ENCODE measurements around the gene S1PR2. TPM values are rescaled to one million over a fixed set of nuclear protein-coding genes. Genes with fewer than 3 reads are reported as not detected.
"Not testable (repeated sequence)": the region's sequence is repeated elsewhere in the genome, so short reads cannot be mapped to it uniquely, and the experiment has no call there.

S1PR2 gene
- total RNA-seq, 4 donors from 2014 or later, result 15.1 to 16.8 (median 15.9) TPM

DNA sequence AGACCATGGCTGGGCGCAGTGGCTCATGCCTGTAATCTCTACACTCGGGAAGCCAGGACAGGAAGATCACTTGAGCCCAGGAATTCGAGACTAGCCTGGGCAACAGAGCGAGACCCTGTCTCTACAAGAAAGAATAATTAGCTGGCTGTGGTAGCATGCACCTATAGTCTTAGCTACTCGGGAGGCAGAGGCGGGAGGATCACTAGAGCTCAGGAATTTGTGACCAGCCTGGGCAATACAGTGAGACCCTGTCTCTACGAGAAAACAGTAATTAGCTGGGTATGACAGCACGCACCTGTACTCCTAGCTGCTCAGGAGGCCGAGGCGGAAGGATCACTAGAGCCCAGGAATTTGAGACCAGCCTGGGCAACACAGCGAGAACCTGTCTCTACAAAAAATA is 43.8 kb downstream of the S1PR2 start:
- ATAC-seq (ENCODE audit: low FRiP score) (no peak), DNase-seq (ENCODE audit: low spot score) (no peak)
- TF ChIP-seq, protein P1, sequence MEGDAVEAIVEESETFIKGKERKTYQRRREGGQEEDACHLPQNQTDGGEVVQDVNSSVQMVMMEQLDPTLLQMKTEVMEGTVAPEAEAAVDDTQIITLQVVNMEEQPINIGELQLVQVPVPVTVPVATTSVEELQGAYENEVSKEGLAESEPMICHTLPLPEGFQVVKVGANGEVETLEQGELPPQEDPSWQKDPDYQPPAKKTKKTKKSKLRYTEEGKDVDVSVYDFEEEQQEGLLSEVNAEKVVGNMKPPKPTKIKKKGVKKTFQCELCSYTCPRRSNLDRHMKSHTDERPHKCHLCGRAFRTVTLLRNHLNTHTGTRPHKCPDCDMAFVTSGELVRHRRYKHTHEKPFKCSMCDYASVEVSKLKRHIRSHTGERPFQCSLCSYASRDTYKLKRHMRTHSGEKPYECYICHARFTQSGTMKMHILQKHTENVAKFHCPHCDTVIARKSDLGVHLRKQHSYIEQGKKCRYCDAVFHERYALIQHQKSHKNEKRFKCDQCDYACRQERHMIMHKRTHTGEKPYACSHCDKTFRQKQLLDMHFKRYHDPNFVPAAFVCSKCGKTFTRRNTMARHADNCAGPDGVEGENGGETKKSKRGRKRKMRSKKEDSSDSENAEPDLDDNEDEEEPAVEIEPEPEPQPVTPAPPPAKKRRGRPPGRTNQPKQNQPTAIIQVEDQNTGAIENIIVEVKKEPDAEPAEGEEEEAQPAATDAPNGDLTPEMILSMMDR (IDR thresholded peaks at IDR 0.05), result no peak

DNA sequence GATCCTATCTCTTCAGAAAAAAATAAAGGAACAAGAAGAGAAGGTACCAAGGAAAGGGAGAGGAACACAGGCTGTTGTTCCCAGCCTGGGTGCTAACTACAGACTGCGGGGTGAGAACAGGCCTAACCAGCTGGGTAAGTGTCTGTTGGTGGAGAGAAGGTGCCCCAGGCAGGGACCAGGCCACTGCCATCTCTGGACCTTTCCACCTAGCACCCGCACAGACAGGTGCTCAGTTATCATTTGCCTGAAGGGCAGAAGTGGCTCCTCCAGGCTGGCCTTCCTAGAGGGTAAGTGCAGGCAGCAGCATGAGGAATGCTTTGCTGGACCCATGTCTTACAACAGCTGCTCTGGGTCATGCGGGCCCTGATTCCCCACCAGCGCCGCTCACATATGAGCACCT is 46.5 kb downstream of the S1PR2 start:
- TF ChIP-seq, protein P1 (IDR thresholded peaks at IDR 0.05), result no peak
- no peak for ATAC-seq (ENCODE audit: low FRiP score)
- no peak for DNase-seq (ENCODE audit: low spot score)

DNA sequence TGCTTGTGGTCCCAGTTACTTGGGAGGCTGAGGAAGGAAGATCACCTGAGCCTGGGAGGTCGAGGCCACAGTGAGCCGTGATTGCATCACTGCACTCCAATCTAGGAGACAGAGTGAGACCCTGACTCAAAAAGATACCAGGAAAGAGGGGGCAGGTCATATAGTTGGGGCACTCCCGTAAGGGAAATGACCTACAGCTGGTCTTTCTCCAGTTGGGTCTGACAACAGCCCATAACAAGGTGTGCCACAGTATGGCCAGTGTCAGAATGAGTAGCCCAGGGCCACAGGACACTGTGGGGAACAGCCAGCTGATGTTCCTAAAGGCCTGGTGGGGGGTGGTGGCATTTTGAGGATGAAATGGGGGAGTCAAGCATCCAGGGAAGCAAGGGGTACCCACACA is 47.2 kb downstream of the S1PR2 start:
- no peak for ATAC-seq (ENCODE audit: low FRiP score)
- no peak for DNase-seq (ENCODE audit: low spot score)
- TF ChIP-seq, protein P1 (IDR thresholded peaks at IDR 0.05), result no peak

DNA sequence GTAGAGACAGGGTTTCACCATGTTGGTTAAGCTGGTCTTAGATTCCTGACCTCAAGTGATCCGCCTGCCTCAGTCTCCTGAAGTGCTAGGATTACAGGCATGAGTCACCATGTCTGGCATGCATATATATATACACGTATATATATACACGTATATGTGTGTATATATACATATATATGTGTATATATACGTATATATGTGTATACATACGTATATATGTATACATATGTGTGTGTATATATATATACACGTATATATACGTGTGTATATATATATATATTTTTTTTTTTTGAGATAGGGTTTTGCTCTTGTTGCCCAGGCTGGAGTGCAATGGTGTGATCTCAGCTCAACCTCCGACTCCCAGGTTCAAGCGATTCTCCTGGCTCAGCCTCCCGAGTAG is 48.3 kb downstream of the S1PR2 start:
- ATAC-seq (ENCODE audit: low FRiP score), result no peak
- TF ChIP-seq, protein P1 (IDR thresholded peaks at IDR 0.05), result no peak
- DNase-seq (ENCODE audit: low spot score), result no peak

DNA sequence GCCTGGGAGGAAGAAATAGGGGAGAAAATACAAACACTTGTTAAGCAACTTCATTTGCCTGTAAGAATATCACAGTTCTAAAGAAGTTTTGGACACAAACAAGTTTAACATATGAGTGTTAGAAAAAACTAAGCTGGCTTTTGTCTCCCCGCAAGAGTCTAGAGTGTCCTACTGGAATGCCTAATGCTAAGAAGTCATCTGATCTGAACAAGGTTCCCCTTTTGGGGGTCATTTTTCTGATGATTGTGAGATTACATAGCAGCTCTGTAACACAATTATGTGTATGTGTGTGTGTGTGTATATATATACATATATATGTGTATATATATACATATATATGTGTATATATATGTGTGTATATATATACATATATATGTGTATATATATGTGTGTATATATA is 49.1 kb downstream of the S1PR2 start:
- DNase-seq (ENCODE audit: low spot score) (no peak), ATAC-seq (ENCODE audit: low FRiP score) (no peak)
- TF ChIP-seq, protein P1 (IDR thresholded peaks at IDR 0.05), result no peak

DNA sequence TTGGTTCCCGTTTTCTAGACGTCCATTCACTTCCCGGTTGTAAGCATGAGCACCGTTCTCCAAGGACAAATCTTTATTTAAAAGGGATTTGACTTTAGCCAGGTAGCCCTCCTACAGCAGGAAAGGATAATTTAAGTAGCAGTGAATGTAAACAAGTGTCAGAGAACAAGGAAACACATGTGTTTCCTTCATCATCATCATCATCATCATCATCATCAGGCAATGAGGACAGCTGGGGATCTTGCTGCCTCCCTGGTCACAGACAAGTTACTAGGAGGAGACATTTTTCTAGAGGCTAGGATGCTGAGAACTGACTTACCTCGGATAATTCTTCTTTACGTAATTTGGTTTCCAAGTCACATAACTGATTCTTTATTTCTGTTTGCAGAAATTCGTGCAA is 50.7 kb downstream of the S1PR2 start:
- ATAC-seq (ENCODE audit: low FRiP score), result no peak
- DNase-seq (ENCODE audit: low spot score), result no peak
- TF ChIP-seq, protein P1 (IDR thresholded peaks at IDR 0.05), result no peak

DNA sequence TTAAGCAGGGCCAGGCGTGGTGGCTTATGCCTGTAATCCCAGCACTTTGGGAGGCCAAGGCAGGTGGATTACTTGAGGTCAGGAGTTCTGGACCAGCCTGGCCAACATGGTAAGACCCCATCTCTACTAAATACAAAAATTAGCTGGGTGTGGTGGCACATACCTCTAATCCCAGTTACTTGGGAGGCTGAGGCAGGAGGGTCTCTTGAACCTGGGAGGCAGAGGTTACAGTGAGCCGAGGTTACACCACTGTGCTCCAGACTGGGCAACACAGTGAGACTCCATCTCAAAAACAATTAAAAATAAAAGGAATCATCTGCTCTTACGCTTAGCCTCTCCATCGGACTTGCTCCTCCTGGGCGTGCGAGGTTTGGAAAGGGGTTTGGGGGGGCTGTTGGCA is 51.1 kb downstream of the S1PR2 start:
- not testable (repeated sequence) for ATAC-seq (ENCODE audit: low FRiP score); DNase-seq (ENCODE audit: low spot score)

DNA sequence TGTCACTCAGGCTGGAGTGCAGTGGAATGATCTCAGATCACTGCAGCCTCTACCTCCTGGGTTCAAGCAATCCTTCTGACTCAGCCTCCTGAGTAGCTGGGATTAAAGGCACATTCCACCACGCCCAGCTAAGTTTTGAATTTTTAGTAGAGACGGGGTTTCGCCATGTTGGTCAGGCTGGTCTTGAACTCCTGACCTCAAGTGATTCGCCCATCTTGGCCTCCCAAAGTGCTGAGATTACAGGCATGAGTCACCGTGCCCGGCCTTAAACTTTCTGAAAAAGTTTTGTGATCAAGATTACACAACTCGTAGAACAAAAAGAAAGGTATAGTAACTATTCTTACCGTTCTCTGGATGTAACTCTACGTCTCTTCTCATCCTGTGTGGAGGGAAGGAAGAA is 57.6 kb downstream of the S1PR2 start:
- no peak for ATAC-seq (ENCODE audit: low FRiP score)
- DNase-seq (ENCODE audit: low spot score), result no peak
- TF ChIP-seq, protein P1 (IDR thresholded peaks at IDR 0.05), result no peak
